ENCODE data around the gene PTPN4.

The PTPN4 gene

DNA sequence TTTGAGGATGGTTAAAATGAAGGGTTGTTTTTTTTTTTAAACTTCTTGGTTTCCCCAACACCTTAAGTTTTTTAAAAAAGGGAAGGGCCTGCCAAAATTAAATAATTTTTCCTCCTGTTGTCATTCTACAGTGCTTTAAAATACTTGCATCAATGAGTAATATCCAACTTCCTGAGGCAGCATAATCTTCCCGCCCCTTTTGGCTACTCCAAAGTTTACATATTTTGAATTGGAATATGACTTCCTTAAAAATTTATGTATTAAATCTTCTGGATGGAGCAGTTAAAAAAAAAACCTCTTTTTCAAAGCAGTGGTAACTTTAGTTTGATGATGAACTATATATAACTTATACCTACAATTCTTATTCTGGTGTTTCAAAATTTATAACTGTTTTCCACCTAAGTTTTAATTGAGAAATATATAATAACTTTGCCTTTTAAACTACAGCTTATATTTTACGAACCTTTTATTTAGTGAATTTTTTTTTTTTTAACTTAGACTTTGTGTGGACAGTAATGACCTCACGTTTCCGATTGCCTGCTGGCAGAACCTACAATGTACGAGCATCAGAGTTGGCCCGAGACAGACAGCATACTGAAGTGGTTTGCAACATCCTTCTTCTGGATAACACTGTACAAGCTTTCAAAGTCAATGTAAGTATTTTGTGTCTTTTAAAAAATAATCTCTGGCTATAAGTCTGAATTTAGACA is 49.8 kb downstream of the PTPN4 start:
- DNase-seq, result no peak

DNA sequence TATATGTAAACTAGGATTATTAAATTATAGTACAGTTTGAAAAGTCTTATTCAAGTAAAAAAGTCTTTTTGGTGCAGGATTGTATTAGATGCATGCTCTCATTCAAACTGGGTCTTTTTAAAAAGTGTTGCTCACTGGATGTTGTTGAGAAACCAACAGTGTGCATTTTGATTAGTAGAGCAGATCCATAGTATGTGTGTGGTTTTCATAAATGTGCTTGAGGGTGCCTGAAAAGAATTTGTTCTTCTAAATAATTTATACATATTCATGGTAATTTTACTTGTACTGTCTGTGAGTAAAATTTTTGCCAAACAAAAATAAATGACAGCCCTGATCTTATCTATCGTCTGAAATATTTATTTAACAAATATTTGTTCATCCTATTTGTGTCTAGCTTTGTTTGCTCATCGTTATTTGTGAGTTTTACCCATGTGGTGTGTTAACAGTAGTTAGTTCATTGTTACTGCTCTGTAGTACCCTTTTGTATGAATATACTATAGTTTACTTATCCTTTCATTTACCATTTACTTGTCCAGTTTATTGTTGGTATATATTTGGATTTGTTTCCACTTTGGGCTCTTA is 50.4 kb downstream of the PTPN4 start:
- no peak for DNase-seq

DNA sequence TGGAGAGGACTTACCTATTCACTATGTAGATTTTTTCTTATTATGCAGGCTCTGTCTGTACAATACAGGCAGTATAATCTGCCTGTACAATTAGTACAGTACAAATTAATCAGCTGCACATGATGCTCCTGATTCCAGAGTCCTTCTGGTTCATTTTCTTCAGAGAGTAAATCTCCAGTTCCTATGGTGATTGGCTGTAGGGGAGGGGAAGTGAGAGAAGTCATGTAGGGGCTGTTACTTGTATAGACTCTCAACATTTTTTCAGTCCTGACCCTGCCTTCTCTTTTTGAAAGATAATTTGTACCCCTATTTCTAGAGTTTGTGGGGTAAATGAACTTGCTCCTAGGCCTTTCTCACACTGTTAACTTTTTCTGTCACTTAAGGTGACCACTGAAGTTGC is 54.5 kb downstream of the PTPN4 start:
- no peak for DNase-seq

DNA sequence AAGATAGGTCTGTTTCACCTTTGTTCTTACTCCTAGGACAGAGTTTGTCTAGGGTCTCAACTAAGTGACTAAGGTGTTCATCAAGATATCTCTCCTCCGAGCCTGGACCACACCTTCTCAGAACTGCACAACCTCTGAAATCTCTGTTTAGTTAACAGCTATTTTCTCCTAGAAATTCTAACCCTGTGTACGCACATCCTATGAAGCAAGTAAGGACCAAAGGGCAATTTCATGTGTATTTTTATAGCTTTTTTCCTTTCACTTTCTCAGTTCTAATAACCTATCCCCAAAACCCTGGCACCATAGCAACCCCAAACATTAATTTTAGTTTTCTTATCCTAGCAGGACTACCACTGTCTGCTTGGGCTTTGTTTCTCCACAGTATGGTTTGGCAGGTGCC is 59.1 kb downstream of the PTPN4 start:
- no peak for DNase-seq

DNA sequence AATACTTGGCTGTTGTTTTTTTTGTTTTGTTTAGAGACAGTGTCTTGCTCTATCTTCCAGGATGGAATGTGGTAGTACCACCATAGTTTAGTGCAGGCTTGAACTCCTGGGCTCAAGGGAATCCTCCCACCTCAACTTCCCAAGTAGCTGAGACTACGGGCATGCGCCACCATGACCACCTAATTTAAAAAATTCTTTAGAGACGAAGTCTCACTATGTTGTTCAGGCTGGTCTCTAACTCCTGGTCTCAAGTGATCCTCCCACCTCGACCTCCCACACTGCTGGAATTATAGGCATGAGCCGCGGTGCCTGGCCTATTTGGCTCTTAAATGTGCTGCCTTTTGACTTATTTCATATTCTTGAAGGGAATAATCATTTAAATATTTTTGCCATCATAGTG is 60.1 kb downstream of the PTPN4 start:
- no peak for DNase-seq

DNA sequence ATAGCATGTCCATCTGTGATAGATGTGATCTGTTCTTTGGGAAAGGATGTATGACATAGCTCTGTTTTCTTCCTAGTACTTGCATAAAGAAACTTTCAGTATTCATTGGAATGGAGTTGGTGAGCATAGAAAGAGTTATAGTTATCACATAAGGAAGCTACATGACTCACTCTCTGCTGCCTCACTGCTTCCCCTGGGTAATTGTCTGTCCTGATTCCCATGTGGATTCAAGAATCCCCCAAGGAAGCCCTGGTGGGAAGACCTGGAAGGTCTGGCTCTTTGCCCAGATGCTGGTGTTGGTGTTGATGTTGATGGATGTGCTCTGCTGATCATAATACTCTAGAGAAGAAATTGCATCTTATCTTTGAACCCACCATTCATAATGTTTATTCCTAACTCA is 60.6 kb downstream of the PTPN4 start:
- no peak for DNase-seq

DNA sequence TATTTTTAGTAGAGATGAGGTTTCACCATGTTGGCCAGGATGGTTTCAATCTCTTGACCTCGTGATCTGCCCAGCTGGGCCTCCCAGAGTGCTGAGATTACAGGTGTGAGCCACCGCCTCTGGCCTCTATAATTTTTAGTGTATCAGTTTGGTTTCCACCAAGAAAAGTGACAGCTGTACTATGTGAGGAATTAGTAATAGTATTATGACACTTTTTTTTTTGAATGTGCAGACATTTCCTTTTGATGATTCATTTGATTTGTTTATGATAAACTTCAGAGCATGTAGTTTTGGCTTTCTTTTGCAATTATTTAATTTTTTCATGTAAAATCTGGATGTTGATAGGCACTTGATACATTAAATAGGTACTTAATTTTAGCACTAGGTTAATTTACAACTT is 61.5 kb downstream of the PTPN4 start:
- DNase-seq, result no peak

DNA sequence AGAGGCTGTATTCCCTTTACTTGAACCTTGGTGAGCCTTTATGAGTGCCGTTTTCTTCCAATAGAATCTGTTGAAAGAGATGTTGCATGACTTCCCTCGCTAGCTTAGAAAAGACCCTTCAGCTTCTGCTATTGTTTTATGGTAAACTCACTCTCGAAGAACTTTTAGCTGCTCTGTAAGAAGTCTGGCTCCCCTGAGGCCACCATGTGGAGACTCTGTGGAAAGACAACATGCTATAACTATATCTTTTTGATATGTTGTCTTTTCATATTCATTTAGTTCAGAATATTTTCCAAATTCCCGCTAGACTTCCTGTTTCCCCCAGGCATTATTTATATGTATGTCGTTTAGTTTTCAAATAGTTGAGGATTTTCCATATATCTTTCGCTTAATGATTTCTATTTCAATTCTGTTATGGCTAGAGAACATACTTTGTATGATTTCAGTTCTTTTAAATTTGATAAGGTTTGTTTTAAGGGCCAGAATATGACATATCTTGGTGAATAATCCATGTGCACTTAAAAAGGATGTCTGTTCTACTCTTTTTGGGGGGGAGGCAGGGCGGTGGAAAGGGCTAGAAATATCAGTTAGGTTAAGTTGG is 64.1 kb downstream of the PTPN4 start:
- no peak for DNase-seq

DNA sequence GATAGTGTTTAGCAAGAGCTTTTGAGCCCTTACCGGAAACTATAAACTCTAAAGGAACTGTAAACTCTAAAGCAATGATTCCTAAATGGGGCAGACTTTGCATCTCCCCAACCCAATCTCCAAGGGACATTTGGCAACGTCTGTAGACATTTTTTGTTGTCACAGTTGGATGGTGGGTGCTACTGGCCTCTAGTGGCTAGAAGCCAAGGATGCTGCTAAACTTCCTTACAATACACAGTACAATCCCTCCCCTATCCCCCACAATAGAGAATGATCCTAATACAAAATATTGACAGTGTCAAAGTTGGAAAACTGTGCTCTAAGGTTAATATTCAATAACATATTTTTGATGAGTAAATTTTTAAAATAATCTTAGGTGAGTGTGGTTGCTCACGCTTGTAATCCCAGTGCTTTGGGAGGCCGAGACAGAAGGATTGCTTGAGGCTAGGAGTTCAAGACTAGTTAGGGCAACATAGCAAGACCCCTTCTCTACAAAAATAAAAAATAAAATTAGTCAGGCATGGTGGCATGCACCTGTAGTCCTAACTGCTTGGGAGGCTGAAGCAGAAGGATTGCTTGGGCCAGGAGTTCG is 66.7 kb downstream of the PTPN4 start:
- DNase-seq, result no peak

DNA sequence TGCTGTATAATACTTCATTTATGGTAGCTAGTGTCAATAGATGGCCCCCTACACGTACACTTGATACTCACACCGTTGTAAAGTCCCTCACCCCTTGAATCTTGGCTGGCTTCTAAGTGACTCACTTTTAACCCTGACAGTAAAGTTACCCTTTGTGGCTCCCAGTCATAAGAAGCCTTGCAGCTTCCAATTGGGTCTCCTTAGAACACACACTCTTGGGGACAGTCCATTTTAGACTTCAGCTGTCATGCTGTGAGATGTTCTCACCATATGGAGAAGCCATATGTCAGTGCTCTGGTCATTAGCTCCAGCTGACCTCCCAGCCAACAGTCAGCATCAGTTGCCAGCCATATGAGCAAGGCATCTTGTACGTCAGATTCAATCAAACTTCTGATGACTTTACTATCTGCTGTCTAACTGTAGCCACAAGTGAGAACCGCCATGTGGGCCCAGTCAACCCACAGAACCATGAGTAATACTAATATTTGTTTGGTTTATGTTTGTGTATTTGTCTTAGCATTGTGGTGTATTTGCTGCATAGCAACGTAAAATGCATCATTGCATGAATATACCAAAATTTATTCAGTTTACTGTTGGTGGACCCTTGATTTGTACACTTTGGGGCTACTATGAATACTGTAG is 68.3 kb downstream of the PTPN4 start:
- DNase-seq, result no peak

DNA sequence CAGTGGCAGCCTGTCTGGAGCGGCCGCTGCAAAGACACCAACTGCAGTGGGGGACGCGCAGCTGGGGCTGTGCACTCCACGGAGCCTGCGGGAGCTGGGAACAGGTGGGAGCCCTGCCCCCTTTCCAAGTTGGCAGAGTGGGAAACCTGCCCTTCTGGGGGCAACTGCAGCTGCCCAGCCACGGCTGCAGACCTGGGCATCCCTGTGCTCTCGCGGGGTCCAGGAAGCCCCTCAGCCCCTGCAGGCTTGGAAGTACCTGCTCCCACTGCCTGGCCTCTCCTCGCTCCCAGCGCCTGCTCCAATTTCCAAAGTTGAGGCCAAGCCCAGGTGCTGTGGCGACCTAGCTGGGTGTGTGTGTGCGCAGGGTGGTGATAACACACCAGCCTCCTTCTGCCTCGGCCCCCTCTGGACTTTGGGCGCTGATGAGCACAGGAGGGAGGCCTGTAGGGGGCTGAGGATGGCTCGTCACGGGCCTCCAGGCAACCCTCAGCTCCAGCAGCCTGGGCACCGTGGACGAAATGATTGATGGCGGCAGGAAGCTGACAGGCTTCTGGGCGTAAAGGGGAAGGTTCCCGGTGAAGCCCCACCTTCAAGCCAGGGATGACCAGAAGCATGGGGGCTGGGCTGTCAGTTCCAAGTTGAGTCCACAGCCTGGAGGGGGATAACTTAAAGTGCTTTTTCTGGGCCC is 76.9 kb downstream of the PTPN4 start:
- DNase-seq, result no peak

DNA sequence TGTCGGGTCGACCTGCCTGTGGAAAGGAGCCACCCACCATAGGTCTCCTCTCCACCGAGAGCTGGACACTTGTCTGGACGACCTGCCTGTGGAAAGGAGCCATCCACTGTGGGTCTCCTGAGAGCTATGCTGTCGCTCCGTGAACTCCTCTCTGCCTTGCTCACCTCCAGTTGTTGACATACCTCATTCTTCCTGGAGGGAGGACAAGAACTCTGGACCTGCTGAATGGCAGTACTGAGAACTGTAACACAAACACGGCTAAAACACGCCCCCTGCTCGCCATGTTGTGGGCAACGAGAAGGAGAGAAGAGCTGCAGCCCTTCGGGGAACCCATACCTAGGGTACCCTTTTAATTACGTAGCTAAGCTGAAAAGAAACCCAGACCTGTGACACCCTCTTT is 77.6 kb downstream of the PTPN4 start:
- DNase-seq, result no peak

DNA sequence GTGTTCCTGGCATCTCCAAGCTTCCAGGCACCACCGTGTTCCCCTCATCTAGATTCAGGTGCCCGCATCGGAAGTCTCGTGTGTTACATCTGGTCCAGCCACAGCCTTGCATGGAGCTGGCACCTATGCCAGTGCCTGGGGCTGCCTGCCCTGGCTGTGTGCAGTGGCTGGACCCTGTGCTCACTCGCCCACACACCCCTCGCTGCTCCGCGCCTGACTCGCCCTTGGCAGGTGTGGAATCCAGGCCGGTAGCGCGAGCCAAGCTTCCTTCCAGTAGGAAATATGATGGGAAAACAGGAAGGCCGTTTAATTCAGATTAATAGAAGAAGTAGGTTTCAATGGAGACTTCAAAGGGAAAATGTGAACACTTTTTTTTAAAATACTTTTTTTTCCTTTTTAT is 78.0 kb downstream of the PTPN4 start:
- no peak for DNase-seq

DNA sequence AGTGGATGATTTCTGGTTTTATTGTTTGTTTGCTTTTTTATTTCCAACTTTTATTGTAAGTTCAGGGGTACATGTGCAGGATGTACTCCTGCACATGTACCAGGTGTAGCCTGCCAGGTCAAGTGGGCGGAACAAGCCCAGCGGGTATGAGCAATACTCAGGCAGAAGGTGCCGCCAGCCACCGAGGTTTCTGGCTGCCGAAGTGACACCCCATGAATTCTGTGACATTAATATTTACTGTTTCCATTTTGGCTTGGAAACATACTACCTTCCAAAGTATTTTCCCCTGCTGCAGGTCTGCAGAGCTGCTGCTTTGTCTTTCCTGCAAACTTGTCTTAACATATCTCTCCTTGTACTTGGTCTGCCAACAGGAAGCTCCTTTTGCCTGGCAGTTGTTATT is 78.5 kb downstream of the PTPN4 start:
- no peak for DNase-seq

DNA sequence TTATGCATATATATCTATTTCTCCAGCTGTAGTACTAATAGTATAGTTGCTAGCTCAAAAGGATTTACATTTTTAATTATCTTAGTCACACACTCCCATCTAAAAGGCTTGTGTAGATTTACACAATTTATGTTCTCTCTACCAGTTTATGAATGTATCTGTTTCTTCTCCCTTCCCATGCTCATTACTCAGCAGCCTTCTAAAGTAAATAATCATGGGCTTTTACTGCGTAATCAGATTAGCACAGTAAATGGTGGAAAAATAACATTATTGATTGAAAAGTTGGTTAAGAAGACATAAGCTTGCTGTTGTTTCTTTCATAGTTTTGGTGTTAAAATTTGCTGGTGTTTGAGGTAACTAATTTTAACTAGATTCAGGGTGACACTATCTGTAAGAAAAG is 81.8 kb downstream of the PTPN4 start:
- DNase-seq, result no peak

DNA sequence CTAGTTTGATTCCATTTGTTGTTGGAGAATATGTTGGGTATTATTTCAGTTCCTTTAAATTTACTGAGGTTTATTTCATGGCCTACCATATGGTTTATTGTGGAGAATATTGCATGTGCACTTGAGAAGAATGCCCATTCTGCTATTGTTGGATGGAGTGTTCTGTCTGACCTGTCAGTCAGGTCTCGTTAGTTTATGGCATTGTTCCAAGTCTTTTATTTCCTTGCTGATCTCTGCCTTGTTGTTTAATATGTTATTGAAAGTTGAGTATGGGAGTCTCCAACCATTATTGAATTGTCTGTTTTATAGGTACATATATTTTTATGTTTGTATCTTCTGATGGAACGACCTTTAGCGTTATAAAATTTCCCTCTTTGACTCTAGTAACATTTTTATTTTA is 86.3 kb downstream of the PTPN4 start:
- DNase-seq, result no peak

DNA sequence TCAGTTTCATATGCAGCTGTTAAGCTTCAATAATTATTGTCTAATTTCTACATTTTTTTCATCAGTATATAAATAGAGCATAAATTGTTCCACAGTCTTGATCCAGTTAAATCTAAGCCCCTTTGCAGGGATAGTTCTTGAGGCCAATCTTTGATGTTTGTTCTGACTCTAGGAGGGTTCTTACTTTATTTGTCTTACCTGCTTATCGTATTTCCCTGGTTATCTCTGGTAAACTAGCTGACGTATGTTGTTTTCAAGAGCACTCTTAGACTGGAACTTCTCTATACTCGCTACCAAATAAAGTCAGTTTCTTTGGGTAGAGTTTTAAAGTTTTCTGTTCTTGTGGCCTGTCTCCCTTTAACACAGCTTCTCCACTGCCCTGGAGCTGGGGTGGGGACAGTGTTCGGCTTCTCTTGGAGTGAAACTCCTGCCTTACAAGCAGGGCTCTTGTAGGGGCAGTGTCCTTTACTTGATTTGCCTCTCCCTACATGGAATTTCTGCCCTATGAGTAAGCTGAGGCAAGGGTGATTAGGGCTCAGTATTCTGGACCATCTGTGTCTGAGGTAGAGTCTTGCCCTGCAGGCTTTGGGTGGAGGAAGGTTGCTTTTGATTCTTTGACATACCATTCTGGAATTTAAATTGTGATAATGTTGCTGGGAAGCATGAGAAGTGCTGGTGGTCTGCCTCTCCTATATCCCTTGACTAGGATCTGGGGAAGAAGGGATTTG is 90.3 kb downstream of the PTPN4 start:
- no peak for DNase-seq

DNA sequence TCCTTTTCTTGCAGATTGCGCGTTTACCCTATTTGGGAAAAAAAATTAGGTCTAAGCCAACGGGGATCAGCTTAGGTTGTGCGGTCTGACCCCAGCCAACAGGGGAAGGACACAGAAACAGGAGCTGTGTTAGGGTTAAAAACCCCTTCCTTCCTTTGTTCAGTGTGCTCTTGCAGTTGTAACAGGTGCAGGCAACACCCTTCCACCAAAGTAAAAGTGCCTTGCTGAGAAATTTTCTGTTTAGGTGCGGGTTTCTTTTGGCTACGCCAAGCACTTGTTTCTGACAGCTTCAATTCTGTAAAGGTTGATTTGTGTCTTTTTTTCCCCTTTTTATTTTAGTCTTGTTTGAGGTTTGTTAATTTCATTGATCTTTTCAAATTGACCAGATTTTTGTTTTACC is 92.5 kb downstream of the PTPN4 start:
- no peak for DNase-seq

DNA sequence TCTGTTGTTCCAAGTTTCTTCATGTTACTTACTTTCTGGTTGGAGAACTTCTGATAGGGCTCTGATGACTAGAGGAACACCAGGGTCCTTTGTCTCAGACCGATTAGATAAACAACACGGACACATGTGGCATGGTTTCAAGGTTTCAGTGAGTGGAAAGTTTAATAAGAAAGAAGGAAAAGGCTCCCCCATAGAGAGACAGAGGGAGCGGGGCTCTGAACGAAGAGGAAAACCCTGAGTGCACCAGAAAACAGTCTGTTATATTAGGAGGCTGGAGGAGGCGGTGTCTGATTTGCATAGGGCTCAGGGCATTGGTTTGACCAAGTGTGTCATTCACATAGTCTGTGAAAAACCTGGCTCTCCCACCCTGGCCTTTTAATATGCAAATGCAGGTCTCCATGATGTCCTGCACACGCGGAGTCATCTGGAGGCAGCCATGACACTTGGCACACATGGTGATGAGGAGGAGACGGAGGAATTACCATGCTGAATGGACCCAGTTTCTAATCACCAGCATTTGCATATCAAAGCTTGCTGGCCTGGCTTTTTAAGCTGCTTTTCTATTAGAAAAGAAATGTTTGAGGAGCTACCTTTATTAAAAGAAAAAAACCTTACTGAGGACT is 94.2 kb downstream of the PTPN4 start:
- DNase-seq, result no peak

DNA sequence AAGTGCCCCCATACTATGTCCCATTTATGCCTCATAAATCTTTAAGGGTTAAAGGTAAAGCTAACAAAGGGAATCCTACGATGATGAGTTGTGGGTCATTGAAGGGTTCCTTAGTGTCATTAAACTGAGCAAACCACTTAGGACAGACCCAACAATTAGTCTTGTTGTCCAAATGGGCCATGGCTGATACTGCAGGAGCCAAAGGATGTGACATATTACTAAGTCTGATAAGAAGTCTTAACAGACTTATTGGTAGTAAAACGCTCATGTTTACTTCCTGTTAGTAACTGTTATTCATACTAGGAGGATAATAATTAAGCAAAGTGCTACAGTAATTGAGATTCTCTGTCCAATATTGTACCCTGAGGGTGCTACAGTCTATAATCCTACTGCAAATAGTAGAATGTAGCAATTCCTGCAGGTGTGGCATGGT is 96.8 kb downstream of the PTPN4 start:
- no peak for DNase-seq

DNA sequence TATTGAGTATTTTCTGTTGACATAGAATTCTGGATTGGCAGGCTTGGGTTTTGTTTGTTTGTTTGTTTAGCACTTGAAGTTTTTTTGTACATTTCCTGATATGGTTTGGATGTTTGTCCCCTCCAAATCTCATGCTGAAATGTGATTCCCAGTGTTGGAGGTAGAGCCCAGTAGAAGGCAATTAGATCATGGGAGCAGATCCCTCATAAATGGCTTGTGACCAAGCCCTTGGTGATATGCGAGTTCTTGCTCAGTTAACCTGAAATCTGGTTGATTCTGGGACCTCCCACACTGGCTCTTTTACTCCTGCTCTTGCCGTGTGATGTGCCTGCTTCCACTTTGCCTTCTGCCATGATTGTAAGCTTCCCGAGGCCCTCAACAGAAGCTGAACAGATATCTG is 98.0 kb downstream of the PTPN4 start:
- no peak for DNase-seq

DNA sequence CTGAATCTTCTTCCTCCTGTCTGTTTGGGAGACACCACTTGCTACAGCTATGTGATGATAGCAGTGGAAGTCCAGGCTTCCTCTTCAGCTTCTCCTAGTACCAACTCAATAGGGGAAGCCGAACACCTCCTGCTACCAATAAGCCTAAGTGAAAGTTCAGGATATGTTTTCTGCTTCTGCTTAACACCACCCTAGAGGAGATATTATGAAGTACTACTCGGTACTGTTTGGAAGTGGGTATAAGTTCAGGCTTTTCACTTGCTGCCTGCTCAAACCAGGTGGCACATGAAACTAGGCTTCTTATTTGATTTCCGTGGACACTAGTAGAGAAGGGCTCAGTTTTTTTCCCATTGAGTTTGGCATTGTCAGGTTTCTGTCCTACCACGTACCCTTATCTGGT is 99.8 kb downstream of the PTPN4 start:
- DNase-seq, result no peak
